Upper lobe of left lung (tissue), 4 donors: ENCODE results near the gene PLG.

Experiments
- POLR2AphosphoS5 ChIP-seq, 2 donors: sonication (generic); formaldehyde crosslinking; IDR thresholded peaks; one replicate each; pipeline ENCODE4 v1.5.1; 2017; ENCODE audit warnings: antibody characterized with exemption in 2 of 2
- TF ChIP-seq, protein P1 (sequence below), 6 experiments: fragments of 450-650 bp in 4 of 6; fragments of 200-600 bp in 2 of 6; sonication (generic) in 2 of 6; IDR thresholded peaks; one replicate each; pipeline ENCODE4 v1.5.1; 2016 to 2019; ENCODE audit warnings: antibody characterized with exemption in 6 of 6

DNA sequence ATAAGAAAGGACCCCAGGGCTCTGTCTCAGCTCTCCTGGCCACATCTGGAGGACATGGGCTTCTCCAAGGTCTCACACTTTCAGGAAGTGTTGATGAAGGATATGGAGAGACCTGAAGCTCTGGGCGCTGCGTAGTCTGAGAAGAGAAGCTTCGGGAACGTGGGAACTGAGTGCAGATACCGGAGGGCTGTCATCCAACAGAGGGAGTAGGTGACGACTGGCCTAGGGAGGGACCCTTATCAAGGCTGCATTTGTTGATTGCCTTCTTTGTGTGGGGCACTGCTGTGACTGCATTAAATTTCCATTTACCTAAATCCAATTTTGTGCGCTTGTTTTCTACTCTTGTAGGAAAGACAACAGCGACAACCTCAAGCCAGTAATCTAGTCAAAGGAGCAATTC lies 63.4 kb downstream of the PLG start:
- no peak for TF ChIP-seq POLR2AphosphoS5 (IDR thresholded peaks at IDR 0.05)
- TF ChIP-seq, protein P1, sequence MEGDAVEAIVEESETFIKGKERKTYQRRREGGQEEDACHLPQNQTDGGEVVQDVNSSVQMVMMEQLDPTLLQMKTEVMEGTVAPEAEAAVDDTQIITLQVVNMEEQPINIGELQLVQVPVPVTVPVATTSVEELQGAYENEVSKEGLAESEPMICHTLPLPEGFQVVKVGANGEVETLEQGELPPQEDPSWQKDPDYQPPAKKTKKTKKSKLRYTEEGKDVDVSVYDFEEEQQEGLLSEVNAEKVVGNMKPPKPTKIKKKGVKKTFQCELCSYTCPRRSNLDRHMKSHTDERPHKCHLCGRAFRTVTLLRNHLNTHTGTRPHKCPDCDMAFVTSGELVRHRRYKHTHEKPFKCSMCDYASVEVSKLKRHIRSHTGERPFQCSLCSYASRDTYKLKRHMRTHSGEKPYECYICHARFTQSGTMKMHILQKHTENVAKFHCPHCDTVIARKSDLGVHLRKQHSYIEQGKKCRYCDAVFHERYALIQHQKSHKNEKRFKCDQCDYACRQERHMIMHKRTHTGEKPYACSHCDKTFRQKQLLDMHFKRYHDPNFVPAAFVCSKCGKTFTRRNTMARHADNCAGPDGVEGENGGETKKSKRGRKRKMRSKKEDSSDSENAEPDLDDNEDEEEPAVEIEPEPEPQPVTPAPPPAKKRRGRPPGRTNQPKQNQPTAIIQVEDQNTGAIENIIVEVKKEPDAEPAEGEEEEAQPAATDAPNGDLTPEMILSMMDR (IDR thresholded peaks at IDR 0.05), result no peak
